ENCODE measurements around the gene ATG7.
A peak's percentile ranks its signal among the peaks of the same experiment; 100 is the strongest.
"Not testable (repeated sequence)": the region's sequence is repeated elsewhere in the genome, so short reads cannot be mapped to it uniquely, and the experiment has no call there.

The ATG7 gene

GRCh38 chr3:11304175-11304574, 32.0 kb downstream of the ATG7 start:
- DNase-seq: no peak

GRCh38 chr3:11305509-11305908, 33.3 kb downstream of the ATG7 start:
- DNase-seq: no peak

DNA sequence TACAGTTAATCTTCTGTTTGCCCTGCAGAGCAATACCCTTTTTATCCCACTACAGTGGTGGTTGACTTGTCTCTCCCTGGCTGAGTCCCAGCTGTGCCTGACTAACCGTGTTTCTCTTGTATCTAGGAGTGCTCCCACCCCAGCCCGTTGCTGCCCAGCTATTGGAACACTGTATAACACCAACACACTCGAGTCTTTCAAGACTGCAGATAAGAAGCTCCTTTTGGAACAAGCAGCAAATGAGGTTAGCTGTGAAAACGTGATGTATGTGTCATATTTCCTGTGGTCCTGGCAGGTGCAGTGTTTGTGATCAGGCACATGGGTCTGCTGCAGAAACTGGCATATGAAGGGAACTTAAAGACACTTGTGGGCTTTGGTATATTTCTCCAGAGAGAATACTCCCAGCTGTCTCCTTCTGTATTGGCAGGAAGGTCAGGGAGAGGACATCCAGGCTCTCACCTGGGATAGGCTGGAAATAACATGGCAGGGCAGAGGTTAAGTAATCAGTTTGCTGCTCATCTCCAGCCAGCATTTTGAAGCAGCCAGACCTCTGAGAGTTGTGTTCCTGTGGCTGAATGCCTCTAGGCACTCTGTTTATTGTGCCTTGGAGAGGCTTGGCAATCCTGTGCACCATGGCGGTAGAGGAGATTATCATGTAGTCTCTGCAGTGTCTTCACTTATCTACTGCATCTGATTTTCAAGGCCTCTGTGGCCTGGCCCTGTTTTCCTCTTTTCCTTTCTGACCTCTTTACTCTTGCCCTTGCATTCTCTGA, 34.8 kb downstream of the ATG7 start:
- no peak for DNase-seq

- no peak for DNase-seq
Observed at GRCh38 chr3:11307830-11308432, 35.7 kb downstream of the ATG7 start.

- DNase-seq: no peak
Observed at GRCh38 chr3:11310258-11310657, 38.1 kb downstream of the ATG7 start.

- DNase-seq: no peak
Observed at GRCh38 chr3:11312166-11312565, 40.0 kb downstream of the ATG7 start.

GRCh38 chr3:11317300-11317699, 45.1 kb downstream of the ATG7 start:
- DNase-seq: no peak

- no peak for DNase-seq
Observed at GRCh38 chr3:11322931-11323330, 50.7 kb downstream of the ATG7 start.

GRCh38 chr3:11323813-11324212, 51.6 kb downstream of the ATG7 start:
- DNase-seq: no peak

DNA sequence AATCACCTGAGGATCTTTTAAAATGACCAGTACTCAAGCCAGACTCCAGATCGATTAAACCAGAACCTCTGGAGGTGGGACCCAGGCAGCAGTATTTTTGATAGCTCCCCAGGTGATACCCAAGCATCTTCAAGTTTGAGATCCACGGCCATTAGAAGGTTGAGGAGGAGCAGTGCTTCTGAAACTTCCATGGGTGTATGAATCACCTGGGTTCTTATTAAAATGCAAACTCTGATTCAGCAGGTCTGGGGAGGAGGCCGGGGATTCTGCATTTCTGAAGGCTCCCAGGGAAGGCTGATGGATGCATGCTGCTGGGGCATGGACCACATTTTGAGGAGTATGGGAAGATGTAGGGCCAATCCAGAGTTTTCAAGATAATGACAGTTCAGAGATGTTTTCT, 55.4 kb downstream of the ATG7 start:
- DNase-seq: no peak

DNA sequence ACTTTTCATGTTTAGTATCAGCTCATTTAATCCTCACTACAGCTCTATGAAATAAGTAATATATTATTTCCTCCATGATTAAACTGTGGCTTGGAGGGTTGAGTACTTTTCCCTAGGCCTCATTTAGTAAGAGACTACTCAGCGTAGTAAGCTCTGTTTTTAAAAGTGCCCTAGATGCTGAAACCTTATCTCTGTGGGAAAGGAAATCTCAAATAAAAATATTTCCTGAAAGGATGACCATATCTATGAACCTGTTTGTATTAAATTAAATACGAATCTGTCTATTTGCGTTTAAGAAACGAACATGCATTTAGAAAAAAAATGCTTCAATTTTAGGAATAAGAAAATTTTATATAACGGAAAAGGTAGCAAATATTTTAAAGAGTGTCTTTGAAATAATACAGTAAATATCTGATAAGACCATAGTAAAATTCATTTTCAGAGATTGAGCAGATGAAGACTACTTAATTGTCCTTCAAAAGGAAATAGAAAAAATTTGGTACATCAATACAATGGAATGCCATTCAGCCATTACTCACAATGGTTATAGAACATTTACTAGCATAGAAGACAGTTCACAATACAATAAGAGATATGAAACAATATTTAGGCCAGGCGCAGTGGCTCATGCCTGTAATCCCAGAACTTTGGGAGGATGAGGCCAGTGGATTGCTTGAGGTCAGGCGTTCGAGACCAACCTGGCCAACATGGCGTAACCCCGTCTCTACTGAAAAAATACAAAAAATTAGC, 56.2 kb downstream of the ATG7 start:
- no peak for DNase-seq

DNA sequence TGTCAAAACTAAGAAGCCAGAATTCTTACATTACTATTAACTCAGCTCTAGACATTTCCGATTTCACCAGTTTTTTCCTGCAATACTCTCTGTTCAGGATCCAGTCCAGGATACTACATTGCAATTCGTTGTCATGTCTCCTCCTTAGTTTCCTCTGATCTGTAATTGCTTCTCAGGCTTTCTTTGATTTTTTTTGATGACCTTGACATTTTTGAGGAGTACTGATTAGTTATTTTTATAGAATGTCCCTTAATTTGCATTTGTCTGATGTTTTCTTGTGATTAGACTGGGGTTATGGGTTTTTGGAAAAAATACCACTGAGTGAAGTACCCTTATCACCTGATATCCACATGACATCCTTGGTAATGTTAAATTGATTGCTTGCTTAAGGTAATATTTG, 57.6 kb downstream of the ATG7 start:
- no peak for DNase-seq

DNA sequence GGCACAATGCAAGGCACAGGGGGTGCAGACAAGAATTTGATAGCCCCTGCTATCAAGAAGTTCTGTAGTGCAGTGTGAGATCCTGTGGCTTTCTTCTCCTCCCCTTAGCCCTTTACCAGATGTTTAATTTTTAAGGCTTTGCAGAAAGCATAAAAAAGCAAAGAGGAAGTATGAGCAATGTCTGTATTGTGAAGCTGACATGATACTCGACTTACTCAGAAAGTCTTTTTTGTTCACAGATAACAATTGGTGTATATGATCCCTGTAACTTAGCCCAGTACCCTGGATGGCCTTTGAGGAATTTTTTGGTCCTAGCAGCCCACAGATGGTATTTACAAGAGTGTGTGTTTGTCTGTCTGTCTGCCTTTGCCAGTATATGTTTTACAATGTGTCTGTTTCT, 58.9 kb downstream of the ATG7 start:
- DNase-seq: no peak

DNA sequence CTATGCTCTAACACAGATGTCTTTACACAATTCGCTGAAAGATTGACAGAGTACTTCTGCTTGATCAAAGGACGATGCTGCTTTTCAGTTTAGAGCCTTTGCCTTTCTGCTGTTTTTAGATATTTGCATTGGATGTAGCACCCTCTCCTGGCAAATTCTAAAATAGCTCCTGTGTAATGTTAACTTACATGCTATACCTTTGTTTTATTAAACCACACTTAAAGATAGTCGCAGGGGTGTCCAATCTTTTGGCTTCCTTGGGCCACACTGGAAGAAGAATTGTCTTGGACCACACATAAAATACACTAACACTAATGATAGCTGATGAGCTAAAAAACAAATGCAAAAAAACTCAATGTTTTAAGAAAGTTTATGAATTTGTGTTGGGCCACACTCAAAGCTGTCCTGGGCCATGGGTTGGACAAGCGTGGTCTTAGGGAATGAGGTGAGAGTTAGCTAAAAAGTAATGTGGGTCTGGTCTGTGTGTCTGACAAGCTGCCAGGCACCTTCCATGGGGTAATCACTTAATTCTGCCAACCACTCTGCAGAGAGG, 62.9 kb downstream of the ATG7 start:
- DNase-seq: peak; percentile 37

- no peak for DNase-seq
Observed at GRCh38 chr3:11339541-11339940, 67.3 kb downstream of the ATG7 start.

- no peak for DNase-seq
Observed at GRCh38 chr3:11346416-11346815, 74.2 kb downstream of the ATG7 start.

GRCh38 chr3:11348877-11349276, 76.7 kb downstream of the ATG7 start:
- DNase-seq: not testable (repeated sequence)

GRCh38 chr3:11349446-11349845, 77.2 kb downstream of the ATG7 start:
- no peak for DNase-seq

GRCh38 chr3:11350374-11350773, 78.2 kb downstream of the ATG7 start:
- no peak for DNase-seq

DNA sequence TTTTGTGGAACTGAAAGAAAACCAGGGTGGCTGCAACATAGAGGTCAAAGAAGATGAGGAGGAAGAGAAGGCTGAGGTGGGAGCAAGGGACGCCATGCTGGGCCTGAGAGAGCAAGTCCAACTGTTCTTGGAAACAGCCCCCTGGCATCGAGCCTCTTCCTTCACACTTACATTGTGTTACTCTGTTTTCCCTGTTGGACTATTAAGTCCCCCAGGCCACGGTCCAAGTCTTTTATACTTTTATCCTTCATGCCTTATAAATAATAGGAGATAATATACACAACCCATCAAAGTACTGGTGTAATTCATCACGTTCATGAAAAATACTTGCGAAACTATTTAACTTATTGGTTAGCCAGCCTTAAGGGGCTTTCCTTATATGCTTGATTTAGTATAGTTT, 79.3 kb downstream of the ATG7 start:
- no peak for DNase-seq

GRCh38 chr3:11356269-11356668, 84.1 kb downstream of the ATG7 start:
- no peak for DNase-seq

DNA sequence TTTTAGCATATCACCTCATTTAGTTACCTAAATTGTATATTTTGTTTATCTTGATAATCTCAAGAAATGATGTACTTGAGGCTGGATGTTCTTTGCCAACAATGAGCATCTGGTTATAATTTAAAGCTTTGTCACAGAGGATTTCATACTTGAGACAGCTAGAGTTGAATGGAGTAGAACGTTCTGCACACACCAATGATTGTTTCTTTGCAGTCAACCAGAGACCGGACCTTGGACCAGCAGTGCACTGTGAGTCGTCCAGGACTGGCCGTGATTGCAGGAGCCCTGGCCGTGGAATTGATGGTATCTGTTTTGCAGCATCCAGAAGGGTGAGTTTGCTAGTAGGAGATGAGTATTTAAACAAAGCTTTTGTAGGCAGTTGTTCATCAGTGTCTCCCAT, 90.4 kb downstream of the ATG7 start:
- no peak for DNase-seq

DNA sequence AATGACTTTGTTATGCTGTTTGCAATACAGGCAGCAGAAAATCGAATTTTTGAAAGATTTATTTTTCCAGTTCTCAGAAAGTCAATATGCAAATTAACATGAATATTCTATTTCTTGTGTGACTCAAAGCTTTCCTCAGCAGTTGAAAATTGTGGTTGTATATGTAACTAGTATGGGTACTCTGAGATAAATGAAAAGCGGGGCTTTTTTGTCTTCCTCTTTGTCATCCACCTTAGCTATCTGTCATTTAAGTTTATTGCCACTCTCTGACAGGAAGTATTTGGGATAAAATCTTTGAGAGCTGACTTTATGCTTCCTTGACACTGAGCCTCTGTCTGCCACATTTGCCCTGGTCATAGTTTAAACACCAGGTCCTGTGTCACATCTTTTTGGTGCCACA, 91.5 kb downstream of the ATG7 start:
- DNase-seq: no peak

DNA sequence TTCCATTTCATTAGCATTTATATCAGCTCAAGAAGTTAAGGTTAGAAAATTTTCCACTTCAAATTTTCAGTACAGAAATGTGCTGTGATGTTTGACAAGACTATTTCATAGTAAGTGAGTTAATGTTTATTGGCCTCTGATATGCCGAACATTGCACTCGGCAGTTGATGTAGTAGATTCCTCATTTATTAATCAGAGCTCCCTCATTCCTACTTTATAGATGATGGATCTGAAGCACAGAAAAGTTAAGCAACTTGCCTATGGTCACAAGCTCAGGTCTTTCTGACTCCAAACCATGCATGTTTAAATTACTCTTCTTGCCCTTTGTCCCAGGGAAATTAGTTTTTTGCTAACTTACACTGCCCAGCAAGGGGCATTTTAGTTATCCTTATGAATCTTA, 92.0 kb downstream of the ATG7 start:
- DNase-seq: no peak

Data from amniotic stem cell (primary cell).